Stimulated activated CD8-positive, alpha-beta memory T cell treated with anti-CD3 and anti-CD28 coated beads, Interleukin-7, amount 100 ng/mL, for 1 hour (primary cell): ENCODE results near the gene TPPP3.

Source experiments
- DNase-seq, 2 donors: peaks; one replicate each; pipeline ENCODE4 v3.0.0-alpha.2; 2020; ENCODE audit warnings: low read depth in 2 of 2

The TPPP3 gene

DNA sequence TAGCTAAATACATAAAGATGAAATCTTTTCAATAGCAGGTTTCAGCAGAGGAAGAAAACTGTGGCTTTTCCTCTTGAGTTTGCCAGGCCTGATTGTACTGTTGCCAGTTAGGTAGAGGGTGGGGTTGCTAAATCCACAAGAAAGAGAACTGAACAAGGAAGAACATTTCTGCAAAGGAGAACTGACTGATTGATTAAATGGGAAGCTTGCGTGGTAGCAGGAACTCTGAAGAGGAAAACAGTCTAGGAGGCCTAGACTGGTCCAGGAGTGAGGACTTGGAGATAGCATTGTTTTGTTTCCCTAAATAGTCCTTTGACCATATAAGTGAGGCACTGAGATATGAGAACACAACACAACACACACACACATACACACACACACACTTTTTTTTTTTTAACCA is 47.9 kb downstream of the TPPP3 start:
- DNase-seq, result no peak

DNA sequence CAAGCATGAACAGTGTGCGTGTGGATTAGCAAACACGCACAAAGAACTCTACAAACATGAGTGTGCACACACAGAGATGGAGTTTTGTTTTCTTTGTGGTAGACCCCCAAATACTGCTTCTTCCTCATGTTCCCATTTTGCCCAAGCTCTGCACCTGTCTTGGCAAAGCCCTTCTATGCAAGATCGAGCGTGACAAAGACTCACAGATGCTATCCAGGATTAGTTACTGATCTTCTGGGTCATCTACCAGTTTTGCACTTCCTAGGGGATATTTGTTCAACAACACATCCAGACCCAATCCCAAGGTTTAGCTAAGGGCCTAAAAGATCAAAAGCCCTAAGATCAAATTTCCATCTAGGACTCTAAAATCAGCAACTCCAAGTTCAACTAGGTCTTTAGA is 50.7 kb downstream of the TPPP3 start:
- DNase-seq, result no peak

- DNase-seq, result no peak
These were observed 52.0 kb downstream of the TPPP3 start for GRCh38 chr16:67341250-67341649.
